Measurements from ENCODE around the gene EFNA5. TPM values are rescaled to one million over a fixed set of nuclear protein-coding genes. Genes with fewer than 3 reads are reported as not detected.
A peak's percentile ranks its signal among the peaks of the same experiment; 100 is the strongest.

EFNA5 gene
- total RNA-seq, 2 donors from 2014 or later: not detected

GRCh38 chr5:107555425-107556090, 115.2 kb downstream of the EFNA5 start:
- Mint-ChIP-seq H3K9me3 (no peaks in the 10 kb centered on the region), H3K36me3 (no peaks in the 10 kb centered on the region), H3K27ac (no peak overlapping the region)
- ATAC-seq: no peak
- no peak for DNase-seq (ENCODE audit: low spot score in 2 of 2)

GRCh38 chr5:107554776-107555424, 115.8 kb downstream of the EFNA5 start:
- H3K36me3 Mint-ChIP-seq: no peaks in the 10 kb centered on the region
- ATAC-seq (no peak), DNase-seq (ENCODE audit: low spot score in 2 of 2) (no peak)
- no peak overlapping the region for H3K27ac Mint-ChIP-seq
- H3K9me3 Mint-ChIP-seq: no peaks in the 10 kb centered on the region

GRCh38 chr5:107553117-107553555, 117.6 kb downstream of the EFNA5 start:
- Mint-ChIP-seq H3K9me3 (no peaks in the 10 kb centered on the region), H3K27ac (no peak overlapping the region), H3K36me3 (no peaks in the 10 kb centered on the region)
- ATAC-seq: no peak
- DNase-seq (ENCODE audit: low spot score in 2 of 2): no peak

GRCh38 chr5:107551088-107551487, 119.6 kb downstream of the EFNA5 start:
- Mint-ChIP-seq H3K27ac (no peak overlapping the region), H3K9me3 (no peaks in the 10 kb centered on the region), H3K36me3 (no peaks in the 10 kb centered on the region)
- DNase-seq (ENCODE audit: low spot score in 2 of 2) (no peak), ATAC-seq (no peak)

GRCh38 chr5:107549567-107549966, 121.2 kb downstream of the EFNA5 start:
- Mint-ChIP-seq H3K9me3 (no peaks in the 10 kb centered on the region), H3K36me3 (no peaks in the 10 kb centered on the region), H3K27ac (no peak overlapping the region)
- DNase-seq (ENCODE audit: low spot score in 2 of 2): no peak
- ATAC-seq: no peak

- Mint-ChIP-seq H3K9me3 (no peaks in the 10 kb centered on the region), H3K27ac (no peak overlapping the region), H3K36me3 (no peaks in the 10 kb centered on the region)
- DNase-seq (ENCODE audit: low spot score in 2 of 2) (no peak), ATAC-seq (no peak)
These were observed 122.3 kb downstream of the EFNA5 start for GRCh38 chr5:107548477-107548876.

GRCh38 chr5:107546719-107547118, 124.0 kb downstream of the EFNA5 start:
- H3K27ac Mint-ChIP-seq: no peak overlapping the region
- no peaks in the 10 kb centered on the region for H3K9me3 Mint-ChIP-seq
- DNase-seq (ENCODE audit: low spot score in 2 of 2) (no peak), ATAC-seq (no peak)
- no peaks in the 10 kb centered on the region for H3K36me3 Mint-ChIP-seq

- ATAC-seq (no peak), DNase-seq (ENCODE audit: low spot score in 2 of 2) (no peak)
- Mint-ChIP-seq H3K27ac (no peak overlapping the region), H3K36me3 (no peaks in the 10 kb centered on the region), H3K9me3 (no peaks in the 10 kb centered on the region)
These were observed 125.3 kb downstream of the EFNA5 start for GRCh38 chr5:107545486-107545885.

GRCh38 chr5:107544967-107545366, 125.8 kb downstream of the EFNA5 start:
- Mint-ChIP-seq H3K36me3 (no peaks in the 10 kb centered on the region), H3K27ac (no peak overlapping the region), H3K9me3 (no peaks in the 10 kb centered on the region)
- no peak for DNase-seq (ENCODE audit: low spot score in 2 of 2)
- no peak for ATAC-seq

- no peak for DNase-seq (ENCODE audit: low spot score in 2 of 2)
- ATAC-seq: no peak
- Mint-ChIP-seq H3K9me3 (no peaks in the 10 kb centered on the region), H3K36me3 (no peaks in the 10 kb centered on the region), H3K27ac (no peak overlapping the region)
These were observed 126.3 kb downstream of the EFNA5 start for GRCh38 chr5:107544476-107544875.

- Mint-ChIP-seq H3K36me3 (no peaks in the 10 kb centered on the region), H3K27ac (no peak overlapping the region), H3K9me3 (no peaks in the 10 kb centered on the region)
- no peak for ATAC-seq
- no peak for DNase-seq (ENCODE audit: low spot score in 2 of 2)
These were observed 126.9 kb downstream of the EFNA5 start for GRCh38 chr5:107543868-107544267.

GRCh38 chr5:107542831-107543231, 127.9 kb downstream of the EFNA5 start:
- H3K36me3 Mint-ChIP-seq: no peaks in the 10 kb centered on the region
- H3K27ac Mint-ChIP-seq: no peak overlapping the region
- H3K9me3 Mint-ChIP-seq: no peaks in the 10 kb centered on the region
- no peak for ATAC-seq
- no peak for DNase-seq (ENCODE audit: low spot score in 2 of 2)

GRCh38 chr5:107542428-107542827, 128.3 kb downstream of the EFNA5 start:
- Mint-ChIP-seq H3K36me3 (no peaks in the 10 kb centered on the region), H3K9me3 (no peaks in the 10 kb centered on the region), H3K27ac (no peak overlapping the region)
- ATAC-seq: no peak
- DNase-seq (ENCODE audit: low spot score in 2 of 2): no peak

GRCh38 chr5:107541400-107541799, 129.3 kb downstream of the EFNA5 start:
- DNase-seq (ENCODE audit: low spot score in 2 of 2): no peak
- ATAC-seq: no peak
- H3K27ac Mint-ChIP-seq: no peak overlapping the region
- no peaks in the 10 kb centered on the region for H3K36me3 Mint-ChIP-seq
- H3K9me3 Mint-ChIP-seq: no peaks in the 10 kb centered on the region

- no peak for DNase-seq (ENCODE audit: low spot score in 2 of 2)
- H3K27ac Mint-ChIP-seq: no peak overlapping the region
- ATAC-seq: no peak
- H3K36me3 Mint-ChIP-seq: no peaks in the 10 kb centered on the region
- no peaks in the 10 kb centered on the region for H3K9me3 Mint-ChIP-seq
These were observed 130.9 kb downstream of the EFNA5 start for GRCh38 chr5:107539726-107540330.

GRCh38 chr5:107538805-107539445, 131.8 kb downstream of the EFNA5 start:
- Mint-ChIP-seq H3K36me3 (no peaks in the 10 kb centered on the region), H3K27ac (peak overlapping the region in 1 of 2 donors; percentile 8), H3K9me3 (no peaks in the 10 kb centered on the region)
- ATAC-seq (peak in 1 of 2 donors; percentile 44), DNase-seq (ENCODE audit: low spot score in 2 of 2) (no peak)

GRCh38 chr5:107538331-107538730, 132.4 kb downstream of the EFNA5 start:
- no peak for ATAC-seq

More at GRCh38 chr5:107538331-107538730, 132.4 kb downstream of the EFNA5 start:
- no peaks in the 10 kb centered on the region for H3K9me3 Mint-ChIP-seq
- H3K27ac Mint-ChIP-seq: peak overlapping the region in 1 of 2 donors; percentile 8
- no peaks in the 10 kb centered on the region for H3K36me3 Mint-ChIP-seq
- DNase-seq (ENCODE audit: low spot score in 2 of 2): no peak
